ENCODE data around the gene FUBP3. TPM values are rescaled to one million over a fixed set of nuclear protein-coding genes. Genes with fewer than 3 reads are reported as not detected.
A peak's percentile ranks its signal among the peaks of the same experiment; 100 is the strongest.

FUBP3 gene
- total RNA-seq, 1 experiment from 2014 or later: 78.6 TPM

- H3T11ph ChIP-seq (ENCODE audit: low read length): no peak overlapping the region
- H3K4ac ChIP-seq (ENCODE audit: low read depth, low read length): no peak overlapping the region
- no peak overlapping the region for H2BK20ac ChIP-seq (ENCODE audit: low read depth, low read length, poor library complexity, severe bottlenecking)
- H3K23me2 ChIP-seq (ENCODE audit: insufficient read length, low read depth, low read length, poor library complexity, severe bottlenecking): no peaks in the 10 kb centered on the region
- no peak overlapping the region for H3K56ac ChIP-seq (ENCODE audit: insufficient read length, low read depth, low read length)
- DNase-seq: no peak
- H3K79me2 ChIP-seq (ENCODE audit: insufficient read depth, low read length): no peaks in the 10 kb centered on the region; the same call in 1 of the 2 replicates
- H3K27me3 ChIP-seq (ENCODE audit: insufficient read depth, low read length): no peaks in the 10 kb centered on the region
- no peak overlapping the region for H3K4me3 Mint-ChIP-seq
- no peaks in the 10 kb centered on the region for H3K27me3 Mint-ChIP-seq (ENCODE audit: low read depth)
- H2BK5ac ChIP-seq (ENCODE audit: insufficient read length, low read length): no peak overlapping the region
- no peak overlapping the region for H3K14ac ChIP-seq (ENCODE audit: insufficient read depth, low read length)
- peaks cover 7% of the 10 kb centered on the region for H3K79me1 ChIP-seq (ENCODE audit: insufficient read depth, low read depth, low read length, poor library complexity, severe bottlenecking)
- H2BK15ac ChIP-seq (ENCODE audit: low read depth, low read length): no peak overlapping the region
- H3K4me1 ChIP-seq (ENCODE audit: insufficient read depth, low read length): peaks cover 3% of the 10 kb centered on the region; the same call in 1 of the 2 replicates
- H3K27ac ChIP-seq (ENCODE audit: insufficient read length, low read depth, low read length): no peak overlapping the region
- no peak overlapping the region for H2BK120ac ChIP-seq (ENCODE audit: low read depth, low read length, poor library complexity, severe bottlenecking)
- no peak overlapping the region for H3K18ac ChIP-seq (ENCODE audit: insufficient read length, low read depth, low read length)
- no peak overlapping the region for H3K23ac ChIP-seq (ENCODE audit: insufficient read length, low read depth, low read length)
- H3K4me2 ChIP-seq (ENCODE audit: insufficient read depth, insufficient read length, low read length): no peak overlapping the region
- H4K8ac ChIP-seq (replicated peaks; ENCODE audit: insufficient read length, low read depth, low read length): no peak overlapping the region
- H2BK12ac ChIP-seq (ENCODE audit: insufficient read length, low read depth, low read length): no peak overlapping the region
- no peaks in the 10 kb centered on the region for H3K9me3 ChIP-seq (ENCODE audit: control insufficient read depth, low read depth, low read length)
- no peaks in the 10 kb centered on the region for H4K20me1 ChIP-seq (ENCODE audit: control insufficient read depth, insufficient read depth, insufficient read length)
- no CpG with 5 or more reads among the region's 5 CpGs for WGBS (ENCODE audit: extremely low coverage, insufficient read length, low lambda C conversion rate)
- no peak overlapping the region for H2AFZ ChIP-seq (ENCODE audit: low read length)
- no peak overlapping the region for H4K5ac ChIP-seq (ENCODE audit: insufficient read length, low read depth, low read length)
- peak overlapping the region in 1 of 3 experiments; percentile 87; a peak in 2 of 7 replicates for H3K27ac Mint-ChIP-seq
- peaks cover 13 to 63% (median 45%) of the 10 kb centered on the region in 3 experiments; a peak in 6 of 7 replicates for H3K36me3 Mint-ChIP-seq (ENCODE audit: insufficient read depth in 1 of 3, low read depth in 3 of 3)
- no peaks in the 10 kb centered on the region for H3K9me3 Mint-ChIP-seq
- TF ChIP-seq CTCF (conservative IDR thresholded peaks at IDR 0.05): no peak
- no peak overlapping the region for H3K9ac ChIP-seq (ENCODE audit: extremely low read depth, insufficient read length, low read length)
- H4K91ac ChIP-seq (ENCODE audit: insufficient read length, low read depth, low read length): no peak overlapping the region
- peaks cover 11 to 16% of the 10 kb centered on the region in 2 experiments for H3K4me1 Mint-ChIP-seq
- H2AK5ac ChIP-seq (ENCODE audit: insufficient read length, low read length): no peak overlapping the region
Observed at GRCh38 chr9:130598188-130598587, 18.8 kb downstream of the FUBP3 start.

Measured in H9 (cell line).